HCT116 (cell line): ENCODE results near the gene PPP1R3E. TPM values are rescaled to one million over a fixed set of nuclear protein-coding genes. Genes with fewer than 3 reads are reported as not detected.
A peak's percentile ranks its signal among the peaks of the same experiment; 100 is the strongest.

ENCODE experiments used
- ATAC-seq: fragments of 200-7000 bp; cut with Tn5 transposase; 2 replicates; pipeline ENCODE4 v1.9.1; 2020; ENCODE audit warnings: mild to moderate bottlenecking, moderate library complexity
- BruUV-seq: library from RNA; stranded (reverse); fragments of 400-500 nt; replicated peaks from 2 replicates; lab custom pipeline; 2021; lab: Mats Ljungman, UMichigan
- CTCF ChIA-PET: fragments of 300-600 bp; sonication (Branson Sonifier 250); formaldehyde crosslinking; loops from one replicate; lab custom pipeline; 2021; ENCODE audit warnings: antibody characterized with exemption; lab: Charles Lee
- POLR2A ChIA-PET: fragments of 300-600, 350-600 bp; sonication (Branson Sonifier 250); formaldehyde crosslinking; loops from one replicate; lab custom pipeline; 2021; ENCODE audit warnings: antibody characterized with exemption; lab: Charles Lee
- RAD21 ChIA-PET, 2 experiments: fragments of 300-600 bp; sonication (Branson Sonifier 250); formaldehyde crosslinking; loops; one replicate each; lab custom pipeline; 2023; ENCODE audit warnings: low total read pairs in 2 of 2; ENCODE audit not compliant: uncharacterized antibody in 2 of 2, unreplicated experiment in 2 of 2, low non-redundant PET in 1 of 2; lab: Charles Lee
- DNase-seq: peaks from one replicate; pipeline ENCODE4 v3.0.0-alpha.2; 2010; ENCODE audit warnings: low read depth, low spot score
- H2AFZ ChIP-seq: fragments of 200-600 bp; shearing (Covaris generic), sonication (generic); 2 replicates; pipeline ENCODE4 v1.6.1; 2017; ENCODE audit warnings: low read depth, mixed run types, mixed read lengths, antibody characterized with exemption, low read length; ENCODE audit not compliant: poor library complexity, severe bottlenecking
- H3K27ac ChIP-seq: 2 replicates; pipeline ENCODE4 v1.5.1; 2012; ENCODE audit warnings: low read depth, low read length
- H3K27me3 ChIP-seq: fragments of 200-600 bp; sonication (generic); 2 replicates; pipeline ENCODE4 v1.6.1; 2016; ENCODE audit warnings: mixed run types, low read length, mixed read lengths; ENCODE audit not compliant: insufficient read depth
- H3K36me3 ChIP-seq, 2 experiments: fragments of 200-500 bp in 1 of 2; fragments of 200-600 bp in 1 of 2; sonication (Bioruptor generic) in 1 of 2; sonication (generic) in 1 of 2; 2 replicates each; pipeline versions ENCODE4 v1.5.1 to v1.6.1; 2014 to 2016; ENCODE audit warnings: low read length in 2 of 2, inconsistent platforms in 1 of 2, mixed read lengths in 1 of 2, mixed run types in 1 of 2; ENCODE audit not compliant: insufficient read depth in 2 of 2, control insufficient read depth in 1 of 2
- H3K4me1 ChIP-seq, 2 experiments: fragments of 200-600 bp in 1 of 2; sonication (generic) in 1 of 2; 2 replicates each; pipeline versions ENCODE4 v1.5.1 to v1.6.1; 2012 to 2017; ENCODE audit warnings: low read length in 2 of 2, inconsistent platforms in 1 of 2, mild to moderate bottlenecking in 1 of 2, mixed read lengths in 1 of 2, mixed run types in 1 of 2, moderate library complexity in 1 of 2; ENCODE audit not compliant: insufficient read depth in 2 of 2, control insufficient read depth in 1 of 2
- H3K4me2 ChIP-seq: fragments of 200-600 bp; sonication (generic); 2 replicates; pipeline ENCODE4 v1.6.1; 2017; ENCODE audit warnings: mixed run types, low read length, mixed read lengths
- H3K4me3 ChIP-seq, 2 experiments: fragments of 200-600 bp in 1 of 2; sonication (generic) in 1 of 2; replicated peaks in 1 of 2; 2 replicates each; pipeline ENCODE4 v1.5.1; 2011 to 2016; ENCODE audit warnings: low read length in 2 of 2, control low read depth in 1 of 2, low read depth in 1 of 2, mild to moderate bottlenecking in 1 of 2, mixed read lengths in 1 of 2, mixed run types in 1 of 2
- H3K79me2 ChIP-seq: fragments of 200-600 bp; sonication (generic); 2 replicates; pipeline ENCODE4 v1.6.1; 2017; ENCODE audit warnings: mild to moderate bottlenecking, mixed run types, low read length, moderate library complexity, mixed read lengths; ENCODE audit not compliant: insufficient read depth
- H3K9ac ChIP-seq: fragments of 200-600 bp; sonication (generic); 2 replicates; pipeline ENCODE4 v1.6.1; 2016; ENCODE audit warnings: low read length, mixed read lengths
- H3K9me2 ChIP-seq: fragments of 200-600 bp; sonication (generic), shearing (Covaris generic); 2 replicates; pipeline ENCODE4 v1.6.1; 2017; ENCODE audit warnings: mixed run types, mild to moderate bottlenecking, moderate library complexity; ENCODE audit not compliant: insufficient read depth
- H3K9me3 ChIP-seq, 2 experiments: fragments of 200-500 bp in 1 of 2; fragments of 200-600 bp in 1 of 2; sonication (Bioruptor generic) in 1 of 2; sonication (generic) in 1 of 2; 2 replicates each; pipeline ENCODE4 v1.6.1; 2014 to 2017; ENCODE audit warnings: low read length in 2 of 2, mixed read lengths in 2 of 2, inconsistent platforms in 1 of 2, low read depth in 1 of 2, mild to moderate bottlenecking in 1 of 2, mixed run types in 1 of 2, moderate library complexity in 1 of 2; ENCODE audit not compliant: control insufficient read depth in 1 of 2, insufficient read depth in 1 of 2
- H4K20me1 ChIP-seq: fragments of 200-600 bp; sonication (generic), shearing (Covaris generic); 2 replicates; pipeline ENCODE4 v1.6.1; 2017; ENCODE audit warnings: mixed run types, mild to moderate bottlenecking, moderate library complexity; ENCODE audit not compliant: insufficient read depth
- ATF3 ChIP-seq: IDR thresholded peaks from 2 replicates; pipeline ENCODE4 v1.6.1; 2012
- CTCF ChIP-seq, 3 experiments: fragments of 200-600 bp in 1 of 3; sonication (generic) in 1 of 3; IDR thresholded peaks in 2 of 3; conservative IDR thresholded peaks in 1 of 3; 2 replicates each; pipeline ENCODE4 v1.5.1; 2012 to 2017; ENCODE audit warnings: low read depth in 2 of 3, low read length in 2 of 3, antibody characterized with exemption in 1 of 3, borderline replicate concordance in 1 of 3, control low read depth in 1 of 3, mild to moderate bottlenecking in 1 of 3, mixed read lengths in 1 of 3, mixed run types in 1 of 3, moderate library complexity in 1 of 3; ENCODE audit not compliant: insufficient read depth in 1 of 3
- EZH2 ChIP-seq: fragments of 200-600 bp; sonication (generic); IDR thresholded peaks from 2 replicates; pipeline ENCODE4 v1.6.1; 2017; ENCODE audit warnings: antibody characterized with exemption, mixed run types
- POLR2A ChIP-seq: IDR thresholded peaks from 2 replicates; pipeline ENCODE4 v1.7.0; 2011; ENCODE audit warnings: borderline replicate concordance; ENCODE audit not compliant: insufficient read depth, insufficient read length; ENCODE audit errors: extremely low read depth
- POLR2AphosphoS5 ChIP-seq: IDR thresholded peaks from 2 replicates; pipeline ENCODE4 v1.6.1; 2011; ENCODE audit warnings: mild to moderate bottlenecking, low read depth, low read length, moderate library complexity
- SRF ChIP-seq: IDR thresholded peaks from 2 replicates; pipeline ENCODE4 v1.6.1; 2012; ENCODE audit warnings: low read depth
- TCF7L2 ChIP-seq: IDR thresholded peaks from 2 replicates; pipeline ENCODE4 v1.7.0; 2011; ENCODE audit warnings: borderline replicate concordance, inconsistent platforms; ENCODE audit not compliant: insufficient read depth, insufficient read length; ENCODE audit errors: extremely low read depth
- YY1 ChIP-seq: IDR thresholded peaks from 2 replicates; pipeline ENCODE4 v1.6.1; 2011; ENCODE audit warnings: low read length, low read depth, moderate library complexity, mild to moderate bottlenecking; ENCODE audit not compliant: insufficient replicate concordance; ENCODE audit errors: extremely low read depth
- intact Hi-C: fragments of 100-400 bp; cut with micrococcal nuclease; formaldehyde crosslinking; loops from 2 replicates; pipeline ENCODE4 v1.10.0; 2022
- total RNA-seq: library from RNA; stranded (reverse); gene quantifications from one replicate; pipeline ENCODE4 v1.2.1, GENCODE V29; 2021; ENCODE audit not compliant: unreplicated experiment

The PPP1R3E gene
- total RNA-seq, 1 experiment from 2014 or later, result 5.6 TPM

GRCh38 chr14:23285530-23286019, 17.1 kb downstream of the PPP1R3E start:
- Histone ChIP-seq H3K9ac (peak overlapping the region; percentile 96), H3K27me3 (no peaks in the 10 kb centered on the region), H3K9me2 (no peaks in the 10 kb centered on the region), H4K20me1 (no peaks in the 10 kb centered on the region), H3K79me2 (peaks cover 20% of the 10 kb centered on the region), H3K4me1 (peaks cover 10 to 14% of the 10 kb centered on the region in 2 experiments), H3K4me2 (peak overlapping the region; percentile 92), H3K4me3 (peak overlapping the region; percentile 74 to 96), H3K9me3 (no peaks in the 10 kb centered on the region), H2AFZ (no peak overlapping the region), H3K36me3 (no peaks in the 10 kb centered on the region; a peak in 1 of 4 replicates), H3K27ac (peak overlapping the region; percentile 64)
- ChIA-PET RAD21 (no interaction called here), CTCF (interaction anchor here (1.4 to 4.7 kb wide), 5 partner anchors 9 to 217 kb away, joined by 3 to 27 read pairs (median 4); no protein-coding TSS in a partner anchor), POLR2A (interaction anchor here (0.6 to 1.5 kb wide), 6 partner anchors 21 to 305 kb away, joined by 3 to 6 read pairs (median 4); partner anchors contain the start of genes ACIN1, BCL2L2, C14orf119 and PABPN1)
- DNase-seq (no peak), ATAC-seq (peak; percentile 48)
- BruUV-seq, result no TSS peak
- TF ChIP-seq TCF7L2 (no peak), YY1 (no peak), POLR2A (no peak), POLR2AphosphoS5 (no peak), ATF3 (no peak), EZH2 (no peak), SRF (no peak), CTCF (IDR thresholded peaks at IDR 0.05 in 2 of 3, conservative IDR thresholded peaks at IDR 0.05 in 1 of 3; ENCODE audit: borderline replicate concordance in 1 of 3, insufficient read depth in 1 of 3, low read depth in 2 of 3, low read length in 2 of 3) (no peak)
- intact Hi-C loops, result loop anchor here (1.0 kb wide), 1 partner anchor 36 kb away; the partner anchor contains the start of gene PABPN1
